Measurements from ENCODE around the gene ARHGEF28.

ARHGEF28 gene

DNA sequence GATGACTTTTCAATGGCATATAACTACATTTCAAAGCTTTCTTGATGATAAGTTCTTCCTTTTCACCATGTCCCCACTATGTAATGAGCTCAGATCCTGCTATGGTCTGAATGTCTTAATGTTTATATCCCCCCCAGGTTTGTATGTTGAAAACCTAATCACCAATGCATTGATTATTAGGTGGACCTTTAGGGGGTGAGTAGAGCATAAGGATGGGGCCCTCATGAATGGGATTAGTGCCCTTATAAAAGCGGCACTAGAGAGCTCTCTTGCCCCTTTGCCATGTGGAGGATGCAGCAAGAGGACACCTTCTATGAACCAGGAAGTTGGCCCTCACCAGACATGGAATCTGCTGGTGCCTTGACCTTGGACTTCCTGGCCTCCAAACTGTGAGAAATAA, 316.8 kb downstream of the ARHGEF28 start:
- H3K4me3 ChIP-seq (ENCODE audit: low read depth, low read length): no peak overlapping the region
- ChIA-PET CTCF (interaction anchor here (1.2 to 1.5 kb wide), 3 partner anchors 21 to 707 kb away, joined by 3 to 6 read pairs (median 4); no protein-coding TSS in a partner anchor), POLR2A (no interaction called here)
- TF ChIP-seq, protein P1, sequence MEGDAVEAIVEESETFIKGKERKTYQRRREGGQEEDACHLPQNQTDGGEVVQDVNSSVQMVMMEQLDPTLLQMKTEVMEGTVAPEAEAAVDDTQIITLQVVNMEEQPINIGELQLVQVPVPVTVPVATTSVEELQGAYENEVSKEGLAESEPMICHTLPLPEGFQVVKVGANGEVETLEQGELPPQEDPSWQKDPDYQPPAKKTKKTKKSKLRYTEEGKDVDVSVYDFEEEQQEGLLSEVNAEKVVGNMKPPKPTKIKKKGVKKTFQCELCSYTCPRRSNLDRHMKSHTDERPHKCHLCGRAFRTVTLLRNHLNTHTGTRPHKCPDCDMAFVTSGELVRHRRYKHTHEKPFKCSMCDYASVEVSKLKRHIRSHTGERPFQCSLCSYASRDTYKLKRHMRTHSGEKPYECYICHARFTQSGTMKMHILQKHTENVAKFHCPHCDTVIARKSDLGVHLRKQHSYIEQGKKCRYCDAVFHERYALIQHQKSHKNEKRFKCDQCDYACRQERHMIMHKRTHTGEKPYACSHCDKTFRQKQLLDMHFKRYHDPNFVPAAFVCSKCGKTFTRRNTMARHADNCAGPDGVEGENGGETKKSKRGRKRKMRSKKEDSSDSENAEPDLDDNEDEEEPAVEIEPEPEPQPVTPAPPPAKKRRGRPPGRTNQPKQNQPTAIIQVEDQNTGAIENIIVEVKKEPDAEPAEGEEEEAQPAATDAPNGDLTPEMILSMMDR (IDR thresholded peaks at IDR 0.05; ENCODE audit: insufficient read depth, low read length, missing control alignments): no peak
- DNase-seq (ENCODE audit: low read depth, low spot score): no peak

DNA sequence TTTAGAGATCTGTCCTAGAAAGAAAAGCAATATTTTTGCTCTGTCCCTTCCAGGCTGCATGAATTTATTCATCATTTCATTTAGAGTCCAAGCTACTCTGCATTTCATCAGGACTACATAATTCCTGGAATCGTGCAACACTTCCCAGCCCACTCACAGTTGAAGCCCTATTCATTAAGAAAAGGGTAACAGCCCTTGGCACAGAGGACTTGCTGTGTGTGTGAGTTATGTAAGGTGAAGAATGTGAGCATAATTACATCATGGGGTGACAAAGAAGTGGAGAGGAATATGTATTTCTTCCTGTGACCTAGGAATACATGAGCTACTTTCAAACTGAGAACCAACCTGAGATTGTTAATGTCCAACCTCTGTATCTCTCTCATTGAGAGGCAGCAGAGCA, 317.4 kb downstream of the ARHGEF28 start:
- POLR2A ChIA-PET: no interaction called here
- TF ChIP-seq, protein P1 (IDR thresholded peaks at IDR 0.05; ENCODE audit: insufficient read depth, low read length, missing control alignments): no peak
- no peak for DNase-seq (ENCODE audit: low read depth, low spot score)
- CTCF ChIA-PET: interaction anchor here (1.3 to 1.5 kb wide), 2 partner anchors 21 to 41 kb away, joined by 3 to 6 read pairs; no protein-coding TSS in a partner anchor
- H3K4me3 ChIP-seq (ENCODE audit: low read depth, low read length): no peak overlapping the region

DNA sequence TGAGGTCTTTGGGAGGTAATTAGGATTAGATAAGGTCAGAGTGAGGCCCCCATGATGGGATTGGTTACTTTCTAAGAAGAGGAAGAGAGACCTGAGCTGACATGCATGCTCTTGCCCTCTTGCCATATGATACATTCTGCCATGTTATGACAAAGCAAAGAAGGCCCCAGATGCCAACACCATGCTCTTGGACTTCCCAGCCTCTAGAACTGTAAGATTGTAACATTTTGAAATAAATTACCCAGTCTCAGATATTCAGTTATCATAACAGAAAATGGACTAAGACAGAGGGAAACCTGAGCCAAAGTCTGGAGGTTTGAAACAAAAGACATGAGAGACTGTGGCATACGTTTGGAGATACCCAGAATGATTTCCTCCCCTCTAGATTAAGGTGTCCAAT, 318.6 kb downstream of the ARHGEF28 start:
- TF ChIP-seq, protein P1 (IDR thresholded peaks at IDR 0.05; ENCODE audit: insufficient read depth, low read length, missing control alignments): no peak
- ChIA-PET POLR2A (no interaction called here), CTCF (no interaction called here)
- DNase-seq (ENCODE audit: low read depth, low spot score): no peak
- no peak overlapping the region for H3K4me3 ChIP-seq (ENCODE audit: low read depth, low read length)

DNA sequence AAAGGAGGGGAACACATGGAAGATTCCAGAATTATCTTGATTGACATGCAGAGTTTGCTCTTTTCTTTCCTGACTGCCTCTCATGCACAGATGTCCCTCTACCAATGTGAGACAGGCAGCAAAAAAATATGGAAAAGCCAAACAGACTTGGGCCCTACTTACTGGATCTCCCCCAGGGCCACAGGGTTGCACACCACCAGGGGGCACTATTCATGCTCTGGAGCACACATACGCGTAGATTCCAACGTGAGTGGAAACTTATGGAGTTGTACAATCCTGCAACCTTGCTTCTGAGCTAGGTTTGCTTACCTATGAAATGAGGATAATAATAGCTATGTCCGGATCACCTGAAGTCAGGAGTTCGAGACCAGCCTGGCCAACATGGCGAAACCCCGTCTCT, 319.5 kb downstream of the ARHGEF28 start:
- CTCF ChIA-PET: interaction anchor here (1.2 kb wide), 1 partner anchor 698 kb away, joined by 3 read pairs; no protein-coding TSS in a partner anchor
- no peak for DNase-seq (ENCODE audit: low read depth, low spot score)
- H3K4me3 ChIP-seq (ENCODE audit: low read depth, low read length): no peak overlapping the region
- TF ChIP-seq, protein P1 (IDR thresholded peaks at IDR 0.05; ENCODE audit: insufficient read depth, low read length, missing control alignments): no peak
- POLR2A ChIA-PET: no interaction called here

DNA sequence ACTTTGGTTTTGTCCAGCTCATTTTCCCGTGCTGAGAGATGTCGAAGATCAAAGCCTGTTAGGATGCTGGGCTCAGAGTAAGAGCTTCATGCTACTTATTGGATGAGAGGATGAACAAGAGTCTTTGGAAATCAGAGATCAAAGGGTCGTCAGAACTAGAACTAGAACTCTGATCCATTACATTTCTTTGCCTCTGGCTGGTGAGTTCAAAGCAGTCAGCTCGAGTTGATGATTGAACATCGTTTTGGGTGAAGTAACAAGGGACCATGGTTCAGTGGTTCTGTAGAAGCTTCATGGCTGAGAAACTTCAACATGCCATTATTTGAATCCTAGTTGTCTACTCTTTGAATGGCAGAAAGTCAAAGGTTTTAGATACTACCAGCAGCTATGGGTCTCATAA, 320.3 kb downstream of the ARHGEF28 start:
- TF ChIP-seq, protein P1 (IDR thresholded peaks at IDR 0.05; ENCODE audit: insufficient read depth, low read length, missing control alignments): no peak
- ChIA-PET POLR2A (no interaction called here), CTCF (interaction anchor here (1.2 to 2.1 kb wide), 2 partner anchors 697 to 702 kb away, joined by 3 to 4 read pairs; no protein-coding TSS in a partner anchor)
- DNase-seq (ENCODE audit: low read depth, low spot score): no peak
- no peak overlapping the region for H3K4me3 ChIP-seq (ENCODE audit: low read depth, low read length)

DNA sequence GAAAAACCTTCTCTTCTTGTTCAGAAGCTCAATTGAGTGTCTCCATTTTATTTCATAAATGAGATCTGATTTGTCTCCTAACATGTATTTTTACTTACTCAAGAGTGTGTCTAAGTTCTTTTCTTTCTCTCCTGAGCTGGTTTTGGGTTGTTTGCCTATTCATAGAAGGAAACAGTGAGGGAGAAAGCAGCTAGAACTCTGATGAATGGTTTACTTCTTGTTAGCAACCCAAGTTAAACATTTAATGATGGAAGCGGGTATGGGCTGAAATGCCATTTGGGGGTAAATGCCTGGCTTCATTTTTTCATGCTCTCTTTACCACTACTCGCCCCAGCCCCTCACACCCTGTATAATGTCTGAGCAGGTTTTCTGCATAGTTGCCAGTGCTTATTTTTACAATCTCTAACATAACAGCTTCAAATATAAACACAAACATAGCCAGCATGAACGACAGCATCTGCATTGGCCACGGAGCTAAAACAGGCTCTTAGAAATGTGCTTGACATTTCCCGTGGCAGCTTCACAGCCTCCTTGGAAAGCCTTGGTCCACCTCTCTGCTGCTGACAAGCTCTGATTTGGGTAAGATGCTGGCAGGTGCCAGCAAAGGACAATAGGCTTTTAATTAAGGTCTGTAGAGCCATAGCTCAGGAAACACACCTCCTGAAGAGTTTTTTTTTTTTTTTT, 321.1 kb downstream of the ARHGEF28 start:
- no peak for DNase-seq (ENCODE audit: low read depth, low spot score)
- TF ChIP-seq, protein P1 (IDR thresholded peaks at IDR 0.05; ENCODE audit: insufficient read depth, low read length, missing control alignments): no peak
- no peak overlapping the region for H3K4me3 ChIP-seq (ENCODE audit: low read depth, low read length)
- ChIA-PET POLR2A (interaction anchor here (0.6 to 0.8 kb wide), 2 partner anchors 9 to 669 kb away, joined by 3 read pairs; no protein-coding TSS in a partner anchor), CTCF (interaction anchor here (1.2 to 2.1 kb wide), 2 partner anchors 696 to 702 kb away, joined by 3 to 4 read pairs; no protein-coding TSS in a partner anchor)

Data from AG04449 (cell line).